MM.1S (cell line): ENCODE measurements around the gene VPS25.

ENCODE experiments used
- DNase-seq: peaks from one replicate; pipeline ENCODE4 v3.0.0-alpha.2; 2015
- H2AFZ ChIP-seq: fragments of 300-600 bp; sonication (generic); 2 replicates; pipeline ENCODE4 v1.6.0; 2016; ENCODE audit warnings: antibody characterized with exemption, low read length
- H3F3A ChIP-seq: fragments of 300-600 bp; sonication (generic); 2 replicates; pipeline ENCODE4 v1.6.1; 2016; ENCODE audit warnings: mild to moderate bottlenecking, antibody characterized with exemption, low read length, moderate library complexity, mixed read lengths; ENCODE audit not compliant: insufficient read depth
- H3K27ac ChIP-seq: fragments of 300-600 bp; sonication (generic); 2 replicates; pipeline ENCODE4 v1.5.1; 2016; ENCODE audit warnings: mild to moderate bottlenecking, low read length
- H3K27me3 ChIP-seq: fragments of 300-600 bp; sonication (generic); replicated peaks from 2 replicates; pipeline ENCODE4 v1.6.0; 2016; ENCODE audit warnings: low read length; ENCODE audit not compliant: insufficient read depth
- H3K36me3 ChIP-seq: fragments of 300-600 bp; sonication (generic); replicated peaks from 2 replicates; pipeline ENCODE4 v1.6.1; 2016; ENCODE audit warnings: mild to moderate bottlenecking, low read length, mixed read lengths; ENCODE audit not compliant: insufficient read depth
- H3K4me1 ChIP-seq: fragments of 300-600 bp; sonication (generic); 2 replicates; pipeline ENCODE4 v1.6.1; 2016; ENCODE audit warnings: low read length, mixed read lengths
- H3K4me2 ChIP-seq: fragments of 300-600 bp; sonication (generic); 2 replicates; pipeline ENCODE4 v1.6.0; 2016; ENCODE audit warnings: low read depth, low read length
- H3K4me3 ChIP-seq: fragments of 300-600 bp; sonication (generic); 2 replicates; pipeline ENCODE4 v1.5.1; 2016; ENCODE audit warnings: low read length, mixed read lengths
- H3K79me2 ChIP-seq: fragments of 300-600 bp; sonication (generic); 2 replicates; pipeline ENCODE4 v1.6.1; 2016; ENCODE audit warnings: mixed run types, low read length, mixed read lengths
- H3K9ac ChIP-seq: fragments of 300-600 bp; sonication (generic); 2 replicates; pipeline ENCODE4 v1.6.1; 2016; ENCODE audit warnings: low read length, mixed read lengths
- H3K9me2 ChIP-seq: fragments of 300-600 bp; sonication (generic); replicated peaks from 2 replicates; pipeline ENCODE4 v1.6.1; 2016; ENCODE audit warnings: mild to moderate bottlenecking, low read length, mixed read lengths; ENCODE audit not compliant: insufficient read depth
- H3K9me3 ChIP-seq: fragments of 300-600 bp; sonication (generic); replicated peaks from 2 replicates; pipeline ENCODE4 v1.6.1; 2016; ENCODE audit warnings: mild to moderate bottlenecking, low read length, mixed read lengths; ENCODE audit not compliant: insufficient read depth
- H4K20me1 ChIP-seq: fragments of 300-600 bp; sonication (generic); 2 replicates; pipeline ENCODE4 v1.6.1; 2016; ENCODE audit warnings: mild to moderate bottlenecking, low read length, moderate library complexity, mixed read lengths; ENCODE audit not compliant: insufficient read depth
- EZH2 ChIP-seq: fragments of 300-600 bp; sonication (generic); optimal IDR thresholded peaks from 2 replicates; pipeline ENCODE3; 2017; ENCODE audit warnings: low read depth, mild to moderate bottlenecking, antibody characterized with exemption, low read length, mixed read lengths
- EZH2phosphoT487 ChIP-seq: fragments of 300-600 bp; sonication (generic); IDR thresholded peaks from 2 replicates; pipeline ENCODE4 v1.6.1; 2018; ENCODE audit warnings: antibody characterized with exemption, low read length
- TF ChIP-seq, protein P1 (sequence below): fragments of 300-600 bp; sonication (generic); IDR thresholded peaks from 2 replicates; pipeline ENCODE4 v1.5.1; 2016; ENCODE audit warnings: antibody characterized with exemption, low read length, mixed read lengths

Gene VPS25

DNA sequence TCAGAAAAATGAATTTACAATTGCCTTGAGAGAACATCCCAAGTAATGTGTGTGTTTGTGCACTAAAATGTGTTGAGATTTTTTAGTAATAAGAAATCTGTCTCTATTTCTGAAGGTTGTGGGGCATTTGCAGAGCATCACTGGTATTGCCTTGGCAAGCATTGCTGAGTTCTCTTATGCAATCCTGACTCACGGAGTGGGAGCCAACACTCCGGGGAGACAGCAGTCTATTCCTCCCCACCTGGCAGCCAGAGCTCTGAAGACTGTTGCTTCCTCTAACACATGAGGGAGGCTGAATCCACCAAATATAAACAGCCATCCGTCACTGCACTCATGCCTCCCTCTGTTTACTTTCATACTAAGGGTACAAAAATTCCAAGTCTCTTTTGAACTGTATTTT lies 36.0 kb downstream of the VPS25 start:
- Histone ChIP-seq H3K27ac (no peak overlapping the region), H3K36me3 (0 out of 2 replicates have a peak, but pooled peaks cover 3% of the 10 kb centered on the region), H2AFZ (no peak overlapping the region), H3K4me2 (no peak overlapping the region), H3K27me3 (no peaks in the 10 kb centered on the region), H3K79me2 (no peaks in the 10 kb centered on the region), H3K9ac (no peak overlapping the region), H3K4me3 (no peak overlapping the region), H3F3A (no peaks in the 10 kb centered on the region), H3K4me1 (no peaks in the 10 kb centered on the region), H4K20me1 (no peaks in the 10 kb centered on the region), H3K9me3 (no peaks in the 10 kb centered on the region), H3K9me2 (no peaks in the 10 kb centered on the region)
- DNase-seq, result no peak
- TF ChIP-seq EZH2phosphoT487 (no peak), EZH2 (no peak)
- TF ChIP-seq, protein P1, sequence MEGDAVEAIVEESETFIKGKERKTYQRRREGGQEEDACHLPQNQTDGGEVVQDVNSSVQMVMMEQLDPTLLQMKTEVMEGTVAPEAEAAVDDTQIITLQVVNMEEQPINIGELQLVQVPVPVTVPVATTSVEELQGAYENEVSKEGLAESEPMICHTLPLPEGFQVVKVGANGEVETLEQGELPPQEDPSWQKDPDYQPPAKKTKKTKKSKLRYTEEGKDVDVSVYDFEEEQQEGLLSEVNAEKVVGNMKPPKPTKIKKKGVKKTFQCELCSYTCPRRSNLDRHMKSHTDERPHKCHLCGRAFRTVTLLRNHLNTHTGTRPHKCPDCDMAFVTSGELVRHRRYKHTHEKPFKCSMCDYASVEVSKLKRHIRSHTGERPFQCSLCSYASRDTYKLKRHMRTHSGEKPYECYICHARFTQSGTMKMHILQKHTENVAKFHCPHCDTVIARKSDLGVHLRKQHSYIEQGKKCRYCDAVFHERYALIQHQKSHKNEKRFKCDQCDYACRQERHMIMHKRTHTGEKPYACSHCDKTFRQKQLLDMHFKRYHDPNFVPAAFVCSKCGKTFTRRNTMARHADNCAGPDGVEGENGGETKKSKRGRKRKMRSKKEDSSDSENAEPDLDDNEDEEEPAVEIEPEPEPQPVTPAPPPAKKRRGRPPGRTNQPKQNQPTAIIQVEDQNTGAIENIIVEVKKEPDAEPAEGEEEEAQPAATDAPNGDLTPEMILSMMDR, result no peak

GRCh38 chr17:42814633-42815399 lies 41.6 kb downstream of the VPS25 start:
- Histone ChIP-seq H3K36me3 (peaks cover 10% of the 10 kb centered on the region), H3K4me1 (no peaks in the 10 kb centered on the region), H3K27ac (no peak overlapping the region), H3K9me3 (no peaks in the 10 kb centered on the region), H4K20me1 (no peaks in the 10 kb centered on the region), H3K79me2 (peaks cover 6% of the 10 kb centered on the region; the same call in 1 of the 2 replicates), H3K4me3 (no peak overlapping the region), H3K9ac (no peak overlapping the region), H3F3A (no peaks in the 10 kb centered on the region), H3K4me2 (no peak overlapping the region), H2AFZ (no peak overlapping the region), H3K9me2 (no peaks in the 10 kb centered on the region), H3K27me3 (no peaks in the 10 kb centered on the region)
- TF ChIP-seq, protein P1, result no peak
- TF ChIP-seq EZH2phosphoT487, result no peak
- TF ChIP-seq EZH2, result no peak
- DNase-seq, result no peak

- Histone ChIP-seq H3K27ac (no peak overlapping the region), H3K79me2 (peaks cover 27% of the 10 kb centered on the region), H3K9me2 (no peaks in the 10 kb centered on the region), H3K27me3 (no peaks in the 10 kb centered on the region), H3K9me3 (no peaks in the 10 kb centered on the region), H3K4me2 (no peak overlapping the region), H3K36me3 (peaks cover 10% of the 10 kb centered on the region), H4K20me1 (no peaks in the 10 kb centered on the region), H3F3A (peaks cover 6% of the 10 kb centered on the region; the same call in 1 of the 2 replicates), H3K4me1 (0 out of 2 replicates have a peak, but pooled peaks cover 4% of the 10 kb centered on the region), H3K4me3 (no peak overlapping the region), H2AFZ (no peak overlapping the region), H3K9ac (no peak overlapping the region)
- DNase-seq, result no peak
- TF ChIP-seq EZH2phosphoT487 (no peak), EZH2 (no peak)
- TF ChIP-seq, protein P1, result no peak
Measured at GRCh38 chr17:42817866-42818265, 44.6 kb downstream of the VPS25 start.
